Endometrial microvascular endothelial cells (primary cell): ENCODE results near the gene TKTL2. TPM values are rescaled to one million over a fixed set of nuclear protein-coding genes. Genes with fewer than 3 reads are reported as not detected.
"Not testable (repeated sequence)": the region's sequence is repeated elsewhere in the genome, so short reads cannot be mapped to it uniquely, and the experiment has no call there.

Experiments
- in situ Hi-C: cut with HindIII; loops from 2 replicates; pipeline ENCODE4 v1.10.0; 2017; ENCODE audit warnings: low sequenced_read_pairs, low pct_unique_long_range_greater_than_20kb; ENCODE audit errors: inconsistent ontology term
- total RNA-seq: library from RNA; depleted of rRNA; stranded (reverse); fragments of >200 nt; gene quantifications from one replicate; pipeline ENCODE4 v1.2.3, GENCODE V29; 2015; ENCODE audit errors: inconsistent ontology term

The TKTL2 gene
- total RNA-seq, 1 donor from 2014 or later: not detected

DNA sequence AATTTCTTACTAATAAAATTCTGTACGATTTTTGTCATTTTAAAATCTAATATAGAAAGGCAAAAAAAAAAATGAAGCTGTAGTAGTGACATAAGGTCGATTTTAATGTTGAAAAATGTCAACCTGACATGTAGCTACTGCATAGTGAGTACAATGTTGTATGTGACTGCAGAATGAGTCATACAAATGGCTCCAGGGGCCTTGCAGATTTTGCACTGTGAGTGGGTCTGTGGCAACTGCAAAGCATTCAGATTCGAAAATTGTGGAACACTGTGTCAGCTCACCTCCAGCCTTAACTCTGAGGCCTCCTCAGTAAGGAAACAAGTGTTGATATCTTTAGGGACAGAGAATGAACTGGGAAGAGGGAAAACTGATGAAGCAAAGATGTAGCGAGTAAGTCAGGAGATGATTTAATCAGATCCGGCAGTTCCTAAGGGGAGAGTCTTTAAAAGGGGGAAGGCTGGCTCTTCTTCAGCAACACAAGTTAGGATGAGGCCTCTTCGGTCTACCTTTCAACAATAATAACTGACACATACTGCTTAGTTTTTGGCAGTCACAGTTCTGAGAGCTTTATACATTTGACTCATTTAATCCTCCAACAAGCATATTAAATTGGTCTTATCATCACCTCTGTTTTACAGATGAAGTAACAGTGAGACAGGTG lies 24.9 kb downstream of the TKTL2 start:
- in situ Hi-C loops: no loop called here

DNA sequence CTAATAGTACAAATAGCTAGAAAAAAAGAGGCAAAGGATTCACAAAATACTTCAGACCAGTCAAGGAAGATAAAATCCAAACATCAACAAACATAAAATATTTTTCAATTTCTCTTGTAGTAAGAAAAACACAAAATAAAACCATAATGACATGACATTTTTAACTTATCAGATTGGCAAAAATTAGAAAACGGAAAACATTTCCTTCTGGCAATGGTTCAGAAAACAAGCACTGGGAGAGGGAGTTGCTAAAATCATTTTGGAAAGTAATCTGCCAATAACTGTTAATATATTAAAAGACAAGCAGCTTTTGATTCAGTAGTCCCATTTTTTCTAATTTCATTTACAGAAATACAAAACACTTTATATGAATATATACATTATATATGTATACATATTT lies 26.1 kb downstream of the TKTL2 start:
- in situ Hi-C loops: no loop called here

DNA sequence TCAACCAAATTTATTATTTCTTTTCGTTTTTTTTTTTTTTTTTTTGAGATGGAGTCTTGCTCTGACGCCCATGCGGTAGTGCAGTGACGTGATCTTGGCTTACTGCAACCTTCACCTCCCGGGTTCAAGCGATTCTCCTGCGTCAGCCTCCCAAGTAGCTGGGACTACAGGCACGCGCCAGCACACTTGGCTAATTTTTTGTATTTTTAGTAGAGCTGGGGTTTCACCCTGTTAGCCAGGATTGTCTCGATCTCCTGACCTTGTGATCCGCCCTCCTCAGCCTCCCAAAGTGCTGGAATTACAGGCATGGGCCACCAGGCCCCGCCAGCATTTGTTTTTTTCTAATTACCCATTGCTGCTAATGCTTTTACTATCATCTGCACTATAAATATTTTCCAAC lies 26.5 kb downstream of the TKTL2 start:
- in situ Hi-C loops: not testable (repeated sequence)

DNA sequence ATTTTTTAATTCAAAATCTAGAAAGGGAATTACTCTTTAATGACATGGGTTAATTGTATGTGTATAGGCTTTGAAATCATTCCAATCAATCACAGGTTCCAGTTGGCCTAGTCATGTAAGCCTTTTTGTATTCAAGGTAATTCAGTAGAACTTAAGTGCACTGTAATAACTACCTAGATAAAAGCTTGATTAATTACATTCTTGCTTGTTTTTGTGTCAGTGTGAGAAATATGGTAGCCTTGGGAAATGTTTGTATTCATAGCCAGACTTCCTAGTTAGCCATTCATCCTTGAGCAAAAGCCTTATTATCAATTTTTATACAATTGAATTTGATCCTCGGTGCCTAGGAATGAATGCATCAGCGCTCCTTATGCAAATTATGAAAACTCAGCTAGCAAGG lies 33.5 kb downstream of the TKTL2 start:
- in situ Hi-C loops: no loop called here

Other genes with a start within 250 kb of the TKTL2 start
- gene NPY1R, start 141.2 kb downstream of the TKTL2 start, total RNA-seq: not detected
- not detected for gene NPY5R, start 129.9 kb downstream of the TKTL2 start, total RNA-seq
- 37.4 TPM for gene TMA16, start 20.9 kb upstream of the TKTL2 start, total RNA-seq